Measurements from ENCODE around the gene AXDND1. TPM values are rescaled to one million over a fixed set of nuclear protein-coding genes. Genes with fewer than 3 reads are reported as not detected.

The AXDND1 gene
- not detected in 2 replicates for total RNA-seq

DNA sequence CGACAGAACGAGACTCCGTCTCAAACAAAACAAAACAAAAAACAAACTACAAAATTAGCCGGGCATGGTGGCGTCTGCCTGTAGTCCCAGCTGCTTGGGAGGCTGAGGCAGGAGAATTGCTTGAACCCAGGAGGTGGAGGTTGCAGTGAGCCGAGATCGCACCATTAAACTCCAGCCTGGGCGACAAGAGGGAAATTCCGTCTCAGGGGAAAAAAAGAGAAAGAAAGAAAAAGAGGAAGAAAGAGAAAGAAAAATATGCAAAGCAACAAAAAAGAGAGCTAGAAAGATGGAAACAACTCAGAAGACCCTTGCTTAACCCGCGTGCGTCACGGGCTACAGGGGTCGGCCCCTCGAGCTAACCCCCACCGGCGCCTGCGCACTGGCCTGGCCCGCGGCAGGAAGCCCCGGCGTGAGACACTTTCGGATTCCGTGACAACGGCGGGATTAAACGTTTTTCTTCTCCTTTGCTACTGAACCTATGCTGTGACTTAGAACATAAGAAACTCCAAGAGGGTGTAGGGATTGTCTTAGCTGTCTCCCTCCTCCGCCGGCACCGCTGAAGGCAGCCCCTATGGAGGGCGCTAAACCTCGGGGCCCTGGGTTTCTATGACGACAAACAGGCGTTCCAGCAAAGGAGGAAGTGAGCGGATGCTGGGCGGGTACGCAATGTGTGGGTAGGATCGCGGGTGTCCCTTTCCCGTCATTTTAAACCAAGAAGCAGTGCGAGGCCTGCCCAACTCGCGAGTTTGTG, at the start of gene AXDND1:
Gene AXDND1 (plus strand): TSS at position 630 of the 751 bp plus-strand sequence. CDS start 539 bp downstream, outside the sequence.
- intact Hi-C loops (cut with micrococcal nuclease): loop anchor here (1.0 to 10.0 kb wide), 11 partner anchors 48 to 823 kb away; partner anchors contain the start of genes CEP350, SOAT1 and TOR1AIP2
- H3K36me3 Mint-ChIP-seq (ENCODE audit: low read depth): no peaks in the 10 kb centered on the region
- H3K9me3 Mint-ChIP-seq: no peaks in the 10 kb centered on the region
- DNase-seq (ENCODE audit: low spot score): peak; percentile 87
- H3K4me1 Mint-ChIP-seq (ENCODE audit: low read depth): peaks cover 12% of the 10 kb centered on the region
- H3K4me3 Mint-ChIP-seq: peak within 1 kb of the TSS; percentile 95
- H3K27ac Mint-ChIP-seq: peak within 1 kb of the TSS; percentile 100
- H3K27me3 Mint-ChIP-seq (ENCODE audit: insufficient read depth): no peaks in the 10 kb centered on the region

DNA sequence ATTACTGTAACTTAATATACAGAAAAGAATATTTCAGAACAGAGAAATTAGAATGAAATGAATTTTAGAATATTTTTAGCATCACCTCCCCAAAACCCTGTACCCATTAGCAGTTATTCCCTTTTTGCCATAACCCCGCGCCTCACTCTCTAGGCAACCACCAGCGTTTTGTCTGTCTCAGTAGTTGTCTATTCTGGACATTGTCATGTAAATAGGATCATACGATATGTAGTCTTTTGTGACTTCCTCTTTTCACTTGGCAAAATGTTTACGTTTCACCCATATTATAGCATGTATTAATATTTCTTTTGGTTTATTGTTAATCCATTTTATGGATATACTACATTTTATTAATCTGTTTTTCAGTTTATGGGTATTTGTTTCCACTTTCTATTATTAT, 47.3 kb upstream of the AXDND1 start:
- H3K36me3 Mint-ChIP-seq (ENCODE audit: low read depth): peaks cover 23% of the 10 kb centered on the region

GRCh38 chr1:179321533-179322216, 44.1 kb upstream of the AXDND1 start:
- peaks cover 30% of the 10 kb centered on the region for H3K36me3 Mint-ChIP-seq (ENCODE audit: low read depth)
- H3K4me1 Mint-ChIP-seq (ENCODE audit: low read depth): peaks cover 30% of the 10 kb centered on the region
- intact Hi-C loops (cut with micrococcal nuclease): no loop called here
- no peak overlapping the region for H3K27ac Mint-ChIP-seq
- no peak overlapping the region for H3K4me3 Mint-ChIP-seq
- peaks cover 10% of the 10 kb centered on the region for H3K9me3 Mint-ChIP-seq
- DNase-seq (ENCODE audit: low spot score): no peak
- H3K27me3 Mint-ChIP-seq (ENCODE audit: insufficient read depth): no peaks in the 10 kb centered on the region

More for the DNA sequence above, 47.3 kb upstream of the AXDND1 start:
- intact Hi-C loops (cut with micrococcal nuclease): no loop called here
- Mint-ChIP-seq H3K27me3 (ENCODE audit: insufficient read depth) (no peaks in the 10 kb centered on the region), H3K4me3 (no peak overlapping the region), H3K4me1 (ENCODE audit: low read depth) (peaks cover 30% of the 10 kb centered on the region), H3K27ac (no peak overlapping the region), H3K9me3 (peaks cover 10% of the 10 kb centered on the region)
- no peak for DNase-seq (ENCODE audit: low spot score)

DNA sequence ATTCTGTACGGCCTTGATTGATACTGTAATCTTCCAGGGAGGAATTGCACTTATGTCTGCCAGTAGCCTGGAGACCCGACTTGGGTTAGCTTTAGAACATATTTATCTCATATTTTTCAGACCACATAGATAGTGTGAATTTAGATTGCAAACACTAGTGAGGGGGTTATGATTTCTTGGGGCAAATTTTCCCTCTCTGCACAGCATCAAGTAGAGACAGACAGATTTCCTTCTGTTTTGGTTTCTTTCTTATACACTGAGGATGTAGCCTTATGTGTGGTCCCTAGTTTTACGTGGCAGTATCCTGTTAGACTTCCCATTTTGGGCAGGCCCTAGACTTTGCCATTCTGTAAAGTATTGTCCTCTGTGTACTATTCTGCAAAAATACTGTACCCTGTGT, 43.2 kb upstream of the AXDND1 start:
- Mint-ChIP-seq H3K9me3 (peaks cover 10% of the 10 kb centered on the region), H3K27me3 (ENCODE audit: insufficient read depth) (no peaks in the 10 kb centered on the region), H3K4me1 (ENCODE audit: low read depth) (peaks cover 28% of the 10 kb centered on the region), H3K27ac (no peak overlapping the region), H3K36me3 (ENCODE audit: low read depth) (peaks cover 32% of the 10 kb centered on the region), H3K4me3 (no peak overlapping the region)
- DNase-seq (ENCODE audit: low spot score): no peak
- intact Hi-C loops (cut with micrococcal nuclease): no loop called here

GRCh38 chr1:179323436-179323835, 42.3 kb upstream of the AXDND1 start:
- no peak for DNase-seq (ENCODE audit: low spot score)
- peaks cover 22% of the 10 kb centered on the region for H3K4me1 Mint-ChIP-seq (ENCODE audit: low read depth)
- intact Hi-C loops (cut with micrococcal nuclease): no loop called here
- peaks cover 10% of the 10 kb centered on the region for H3K9me3 Mint-ChIP-seq
- H3K36me3 Mint-ChIP-seq (ENCODE audit: low read depth): peaks cover 35% of the 10 kb centered on the region
- no peak overlapping the region for H3K4me3 Mint-ChIP-seq
- no peak overlapping the region for H3K27ac Mint-ChIP-seq
- no peaks in the 10 kb centered on the region for H3K27me3 Mint-ChIP-seq (ENCODE audit: insufficient read depth)

DNA sequence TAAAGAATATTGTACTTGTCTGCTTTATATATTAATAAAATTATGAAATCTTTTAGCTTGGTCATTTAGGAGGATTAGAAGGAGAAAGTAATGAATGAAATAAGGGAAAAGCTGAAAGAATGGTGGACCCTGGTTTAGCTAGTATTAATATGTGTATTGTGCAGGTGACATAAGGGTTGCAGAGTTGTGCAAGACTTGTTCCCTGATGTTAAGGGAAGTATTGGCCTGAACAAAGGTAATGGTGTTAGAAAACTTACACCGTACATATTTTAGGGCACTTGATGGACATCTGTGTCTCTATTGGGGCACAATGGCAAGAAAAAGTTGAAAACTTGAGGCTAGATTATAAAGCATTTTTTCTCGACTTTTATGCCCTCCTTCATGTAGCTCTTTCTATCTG, 39.9 kb upstream of the AXDND1 start:
- intact Hi-C loops (cut with micrococcal nuclease): no loop called here
- DNase-seq (ENCODE audit: low spot score): no peak
- peaks cover 13% of the 10 kb centered on the region for H3K9me3 Mint-ChIP-seq
- H3K4me1 Mint-ChIP-seq (ENCODE audit: low read depth): peaks cover 16% of the 10 kb centered on the region
- H3K36me3 Mint-ChIP-seq (ENCODE audit: low read depth): peaks cover 39% of the 10 kb centered on the region
- no peak overlapping the region for H3K4me3 Mint-ChIP-seq
- no peaks in the 10 kb centered on the region for H3K27me3 Mint-ChIP-seq (ENCODE audit: insufficient read depth)
- H3K27ac Mint-ChIP-seq: no peak overlapping the region

- no peaks in the 10 kb centered on the region for H3K27me3 Mint-ChIP-seq (ENCODE audit: insufficient read depth)
- DNase-seq (ENCODE audit: low spot score): no peak
- peaks cover 10% of the 10 kb centered on the region for H3K4me1 Mint-ChIP-seq (ENCODE audit: low read depth)
- peaks cover 32% of the 10 kb centered on the region for H3K36me3 Mint-ChIP-seq (ENCODE audit: low read depth)
- H3K4me3 Mint-ChIP-seq: no peak overlapping the region
- no peak overlapping the region for H3K27ac Mint-ChIP-seq
- intact Hi-C loops (cut with micrococcal nuclease): no loop called here
- H3K9me3 Mint-ChIP-seq: peaks cover 7% of the 10 kb centered on the region
These were observed 39.0 kb upstream of the AXDND1 start for GRCh38 chr1:179326746-179327145.

DNA sequence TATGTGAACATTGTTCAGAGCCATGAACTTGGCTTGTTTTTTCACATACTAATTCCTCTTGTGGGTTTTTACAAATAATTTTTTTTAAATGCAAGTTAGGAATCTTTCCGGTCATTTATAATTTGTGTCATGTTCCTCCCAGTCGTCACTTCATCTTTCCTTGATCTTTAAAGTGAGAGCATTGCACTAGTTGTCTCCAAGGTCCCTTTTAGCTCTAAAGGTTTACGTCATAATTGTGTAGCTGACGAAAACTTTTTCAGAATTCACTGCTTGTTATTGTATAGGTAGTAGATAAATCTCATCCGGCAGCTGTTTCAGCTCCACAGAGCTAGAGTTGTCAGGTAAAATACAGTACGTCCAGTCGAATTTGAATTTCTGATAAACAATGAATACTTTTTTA, 38.6 kb upstream of the AXDND1 start:
- Mint-ChIP-seq H3K9me3 (peaks cover 3% of the 10 kb centered on the region), H3K36me3 (ENCODE audit: low read depth) (peaks cover 30% of the 10 kb centered on the region), H3K4me1 (ENCODE audit: low read depth) (peaks cover 6% of the 10 kb centered on the region), H3K27me3 (ENCODE audit: insufficient read depth) (no peaks in the 10 kb centered on the region), H3K4me3 (no peak overlapping the region), H3K27ac (no peak overlapping the region)
- DNase-seq (ENCODE audit: low spot score): no peak
- intact Hi-C loops (cut with micrococcal nuclease): no loop called here

GRCh38 chr1:179327679-179328078, 38.1 kb upstream of the AXDND1 start:
- peaks cover 3% of the 10 kb centered on the region for H3K9me3 Mint-ChIP-seq
- no peak overlapping the region for H3K27ac Mint-ChIP-seq
- no peak for DNase-seq (ENCODE audit: low spot score)
- no peak overlapping the region for H3K4me3 Mint-ChIP-seq
- intact Hi-C loops (cut with micrococcal nuclease): no loop called here
- peaks cover 29% of the 10 kb centered on the region for H3K36me3 Mint-ChIP-seq (ENCODE audit: low read depth)
- H3K27me3 Mint-ChIP-seq (ENCODE audit: insufficient read depth): no peaks in the 10 kb centered on the region
- peaks cover under 1% of the 10 kb centered on the region for H3K4me1 Mint-ChIP-seq (ENCODE audit: low read depth)

- peaks cover 26% of the 10 kb centered on the region for H3K36me3 Mint-ChIP-seq (ENCODE audit: low read depth)
- no peak for DNase-seq (ENCODE audit: low spot score)
- no peak overlapping the region for H3K4me3 Mint-ChIP-seq
- H3K9me3 Mint-ChIP-seq: peaks cover 3% of the 10 kb centered on the region
- peaks cover 6% of the 10 kb centered on the region for H3K4me1 Mint-ChIP-seq (ENCODE audit: low read depth)
- H3K27ac Mint-ChIP-seq: no peak overlapping the region
- no peaks in the 10 kb centered on the region for H3K27me3 Mint-ChIP-seq (ENCODE audit: insufficient read depth)
- intact Hi-C loops (cut with micrococcal nuclease): no loop called here
These were observed 35.9 kb upstream of the AXDND1 start for GRCh38 chr1:179329862-179330261.

GRCh38 chr1:179334440-179334839, 31.3 kb upstream of the AXDND1 start:
- intact Hi-C loops (cut with micrococcal nuclease): no loop called here
- H3K27me3 Mint-ChIP-seq (ENCODE audit: insufficient read depth): no peaks in the 10 kb centered on the region
- peaks cover 27% of the 10 kb centered on the region for H3K36me3 Mint-ChIP-seq (ENCODE audit: low read depth)
- DNase-seq (ENCODE audit: low spot score): no peak
- no peak overlapping the region for H3K4me3 Mint-ChIP-seq
- H3K9me3 Mint-ChIP-seq: peaks cover 3% of the 10 kb centered on the region
- H3K4me1 Mint-ChIP-seq (ENCODE audit: low read depth): peaks cover 15% of the 10 kb centered on the region
- no peak overlapping the region for H3K27ac Mint-ChIP-seq

DNA sequence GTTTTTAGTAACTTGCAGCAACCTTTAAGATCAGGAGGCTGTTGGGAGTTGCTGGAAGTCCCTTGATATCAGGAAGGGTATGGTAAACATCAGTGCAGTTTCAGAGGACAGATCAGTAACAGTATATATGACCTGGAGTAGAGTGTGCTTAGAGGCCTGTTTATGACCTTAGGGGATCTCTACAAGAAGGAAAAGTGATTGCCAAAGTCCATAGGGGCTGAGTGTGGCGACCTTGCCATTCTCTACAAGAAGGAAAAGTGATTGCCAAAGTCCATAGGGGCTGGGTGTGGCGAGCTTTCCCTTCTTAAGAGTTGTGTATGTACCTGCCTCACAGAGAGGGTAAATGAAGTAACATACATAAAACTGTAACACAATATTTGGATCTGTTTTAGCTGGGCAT, 28.5 kb upstream of the AXDND1 start:
- H3K36me3 Mint-ChIP-seq (ENCODE audit: low read depth): peaks cover 28% of the 10 kb centered on the region
- no peak for DNase-seq (ENCODE audit: low spot score)
- H3K4me1 Mint-ChIP-seq (ENCODE audit: low read depth): peaks cover 24% of the 10 kb centered on the region
- no peaks in the 10 kb centered on the region for H3K27me3 Mint-ChIP-seq (ENCODE audit: insufficient read depth)
- intact Hi-C loops (cut with micrococcal nuclease): no loop called here
- no peaks in the 10 kb centered on the region for H3K9me3 Mint-ChIP-seq
- no peak overlapping the region for H3K27ac Mint-ChIP-seq
- H3K4me3 Mint-ChIP-seq: no peak overlapping the region

- Mint-ChIP-seq H3K27ac (no peak overlapping the region), H3K9me3 (no peaks in the 10 kb centered on the region), H3K27me3 (ENCODE audit: insufficient read depth) (no peaks in the 10 kb centered on the region), H3K4me3 (no peak overlapping the region), H3K36me3 (ENCODE audit: low read depth) (peaks cover 27% of the 10 kb centered on the region), H3K4me1 (ENCODE audit: low read depth) (peaks cover 24% of the 10 kb centered on the region)
- intact Hi-C loops (cut with micrococcal nuclease): no loop called here
- no peak for DNase-seq (ENCODE audit: low spot score)
These were observed 27.7 kb upstream of the AXDND1 start for GRCh38 chr1:179337942-179338560.
